ENCODE data around the gene TECRL.

TECRL gene, protein sequence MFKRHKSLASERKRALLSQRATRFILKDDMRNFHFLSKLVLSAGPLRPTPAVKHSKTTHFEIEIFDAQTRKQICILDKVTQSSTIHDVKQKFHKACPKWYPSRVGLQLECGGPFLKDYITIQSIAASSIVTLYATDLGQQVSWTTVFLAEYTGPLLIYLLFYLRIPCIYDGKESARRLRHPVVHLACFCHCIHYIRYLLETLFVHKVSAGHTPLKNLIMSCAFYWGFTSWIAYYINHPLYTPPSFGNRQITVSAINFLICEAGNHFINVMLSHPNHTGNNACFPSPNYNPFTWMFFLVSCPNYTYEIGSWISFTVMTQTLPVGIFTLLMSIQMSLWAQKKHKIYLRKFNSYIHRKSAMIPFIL

DNA sequence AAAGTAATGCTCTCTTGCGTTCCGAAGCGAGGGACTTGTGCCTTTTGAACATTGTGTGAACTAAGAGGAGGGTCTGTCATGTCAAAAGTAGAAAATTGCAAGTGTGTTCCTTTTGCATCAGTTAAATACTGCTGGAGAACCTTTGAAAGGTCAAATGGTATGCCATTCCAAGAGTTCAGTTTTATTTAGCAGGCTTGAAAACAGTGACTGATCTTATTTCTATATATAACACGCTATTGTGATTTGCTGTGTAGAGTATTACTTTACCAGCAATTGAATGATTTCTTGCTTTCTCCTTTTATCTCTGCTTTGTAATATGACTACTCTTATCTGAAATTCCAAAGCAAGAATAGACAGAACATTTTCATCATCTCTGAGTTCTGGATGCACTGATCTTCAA, at the start of gene TECRL:
TSS of gene TECRL (minus strand) at position 151 of the 400 bp plus-strand sequence. CDS start at position 52, 99 bp downstream.
- DNase-seq = no peak

DNA sequence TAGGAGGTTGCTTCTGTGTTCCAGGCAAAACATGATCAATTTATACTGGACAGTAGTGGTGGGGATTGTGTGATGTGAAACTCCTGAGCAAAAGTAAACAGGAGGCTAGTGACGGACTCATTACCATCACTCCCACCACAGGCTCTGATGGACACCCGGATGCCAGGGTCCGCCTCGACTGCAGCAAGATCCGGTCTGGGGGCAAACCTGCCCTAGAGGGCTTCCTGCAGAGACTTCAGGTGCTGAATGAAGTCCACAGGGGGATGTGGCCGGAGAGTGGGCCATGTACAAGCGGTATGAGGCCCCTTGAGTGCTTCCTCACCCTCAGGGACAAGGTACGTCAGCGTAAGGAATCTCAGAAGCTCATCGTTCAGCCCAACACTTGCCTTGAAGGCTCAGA, 23.4 kb upstream of the TECRL start:
- DNase-seq = no peak

DNA sequence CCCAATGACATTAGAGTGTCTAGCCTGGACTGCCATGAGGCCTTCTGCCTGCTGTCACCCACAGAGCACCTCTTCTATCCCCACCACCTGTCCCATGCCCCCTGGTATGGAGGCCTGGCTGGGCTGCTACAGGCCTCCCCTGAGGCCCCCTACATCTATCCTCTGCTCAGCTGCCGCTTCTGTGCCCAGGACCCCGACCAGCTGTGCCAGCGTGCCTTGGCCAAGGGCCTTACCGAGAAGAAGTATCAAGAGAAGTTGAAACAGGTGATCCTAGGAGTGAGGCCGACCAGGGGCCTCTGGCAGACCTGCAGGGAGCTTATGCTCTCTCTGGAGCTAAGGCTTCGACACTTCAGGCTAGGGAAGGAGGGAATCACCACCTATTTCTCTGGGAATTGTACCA, 21.7 kb upstream of the TECRL start:
- DNase-seq = no peak

DNA sequence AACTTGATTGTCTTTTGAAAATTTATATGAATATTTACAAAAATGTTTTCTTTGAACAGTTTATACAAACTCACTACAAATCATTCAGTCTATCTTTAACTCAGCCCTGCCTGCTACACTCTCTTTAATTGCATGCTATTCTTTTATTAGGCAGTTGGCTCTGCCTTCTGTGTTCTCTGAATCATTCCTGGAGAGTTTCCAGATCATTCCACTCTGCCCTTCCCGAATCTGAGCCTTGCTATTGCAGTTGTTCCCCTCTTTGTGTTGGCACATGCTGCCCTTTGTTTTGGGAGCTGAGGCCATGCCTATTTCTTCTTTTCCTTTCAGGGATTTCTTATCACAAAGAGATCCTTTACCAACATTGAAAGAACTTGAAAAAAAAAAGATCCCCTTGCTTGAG, 8.7 kb upstream of the TECRL start:
- no peak for DNase-seq

DNA sequence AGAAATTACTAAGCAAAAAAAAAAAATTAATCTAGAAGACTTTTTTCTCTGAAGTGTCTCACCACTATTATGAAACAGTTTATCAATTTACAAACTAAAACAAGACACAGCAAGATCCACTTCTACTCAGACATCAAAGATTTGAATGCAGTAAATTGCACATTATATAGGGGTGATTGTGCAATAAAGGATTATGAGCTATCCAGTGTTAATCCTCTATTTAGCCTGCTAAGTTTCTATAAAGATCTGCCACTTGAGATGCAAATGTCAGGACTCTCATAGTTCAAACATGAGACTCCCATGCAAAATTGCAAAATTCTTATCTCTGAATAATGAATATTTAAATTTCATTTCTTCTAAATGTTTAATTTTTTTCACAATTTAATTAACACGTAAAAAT, 2.2 kb downstream of the TECRL start:
- DNase-seq = no peak

DNA sequence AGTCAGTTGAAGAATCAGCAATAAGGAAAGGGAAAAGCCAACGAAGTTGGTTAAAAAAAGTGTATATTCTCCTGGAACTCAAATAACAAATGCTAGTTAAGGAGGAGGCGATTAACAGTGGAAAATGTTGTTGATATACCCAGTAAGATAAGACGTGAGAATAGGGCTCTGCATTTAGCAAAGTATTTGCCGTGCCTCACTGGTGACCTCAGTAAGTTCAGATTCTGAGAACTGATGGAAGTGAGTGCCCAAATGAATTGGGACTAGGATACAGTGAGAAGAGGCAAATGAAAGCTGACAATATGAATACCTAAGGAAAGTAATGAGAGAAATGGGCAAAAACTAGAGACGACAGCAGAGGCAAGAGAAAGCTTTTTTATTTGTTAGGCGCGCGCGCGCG, 3.5 kb downstream of the TECRL start:
- DNase-seq = no peak

DNA sequence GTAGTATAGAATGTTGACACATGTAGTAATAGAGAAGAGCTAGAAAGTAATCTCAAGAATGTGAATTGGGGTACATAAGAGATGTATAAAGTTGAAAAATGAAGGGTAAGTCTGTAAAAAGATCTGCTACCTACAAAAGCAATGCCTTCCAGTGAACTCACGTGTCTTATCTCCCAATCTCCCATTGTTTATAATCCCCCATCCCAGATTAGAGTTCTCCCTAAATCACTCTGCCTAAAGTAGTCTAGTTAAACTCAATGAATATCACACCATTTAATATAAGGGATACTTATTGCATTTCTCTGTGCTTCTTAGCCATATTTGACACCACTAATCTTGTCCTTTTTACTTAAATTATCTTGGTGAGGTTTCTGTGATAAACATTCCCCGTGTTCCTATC, 6.6 kb downstream of the TECRL start:
- DNase-seq = no peak

DNA sequence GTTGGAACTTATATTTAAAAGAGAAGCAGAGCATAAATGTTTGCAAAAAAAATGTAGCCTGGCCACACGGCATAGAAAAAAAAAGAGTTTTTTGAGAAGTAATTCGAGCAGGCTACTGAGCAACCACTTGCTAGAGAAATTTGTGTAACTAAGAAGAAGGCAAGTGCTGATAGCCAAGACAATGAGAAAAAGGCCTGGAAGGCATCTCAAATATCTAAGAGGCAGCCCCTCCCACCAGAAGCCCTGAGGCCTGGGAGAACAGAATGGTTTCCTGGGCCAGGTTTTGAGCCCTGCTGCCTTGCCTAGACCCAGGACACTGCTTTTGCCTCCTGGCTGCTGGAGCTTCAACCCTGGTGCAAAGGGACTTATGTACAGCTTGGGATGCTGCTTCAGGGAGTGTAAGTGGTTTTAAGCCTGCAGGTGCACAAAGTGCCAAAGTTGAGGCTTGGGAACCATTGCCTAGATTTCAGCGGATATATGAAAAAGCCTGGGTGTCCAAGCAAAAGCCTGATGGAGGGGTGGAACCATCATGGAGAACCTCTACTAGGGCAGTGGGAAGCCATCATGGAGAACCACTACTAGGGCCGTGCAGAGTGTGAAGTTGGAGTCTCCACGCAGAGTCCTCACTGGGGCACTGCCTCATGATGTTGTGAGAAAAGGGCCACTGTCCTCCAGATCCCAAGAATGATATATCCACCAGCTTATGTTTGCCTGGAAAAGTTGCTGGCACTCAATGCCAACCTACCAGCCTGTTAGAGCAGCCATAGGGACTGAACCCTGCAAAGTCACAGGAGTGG, 9.7 kb downstream of the TECRL start:
- DNase-seq = no peak

DNA sequence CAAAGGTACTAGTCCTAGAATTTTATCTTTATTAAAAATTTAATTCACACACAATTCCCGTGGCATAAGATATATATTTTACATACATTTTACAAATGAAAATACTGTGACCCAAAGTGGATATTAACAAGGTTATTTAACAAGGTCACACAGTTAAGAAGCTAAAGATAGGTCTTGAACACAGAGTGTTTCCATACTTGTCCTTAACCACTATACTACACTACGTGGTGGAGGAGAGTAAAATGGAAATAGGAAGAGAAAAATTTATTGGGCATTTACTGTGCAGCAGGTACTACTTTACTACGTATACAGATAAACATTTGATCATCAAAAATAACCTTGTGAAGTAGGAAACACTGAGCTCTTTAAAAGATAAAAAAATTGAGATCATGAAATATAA, 14.8 kb downstream of the TECRL start:
- no peak for DNase-seq

DNA sequence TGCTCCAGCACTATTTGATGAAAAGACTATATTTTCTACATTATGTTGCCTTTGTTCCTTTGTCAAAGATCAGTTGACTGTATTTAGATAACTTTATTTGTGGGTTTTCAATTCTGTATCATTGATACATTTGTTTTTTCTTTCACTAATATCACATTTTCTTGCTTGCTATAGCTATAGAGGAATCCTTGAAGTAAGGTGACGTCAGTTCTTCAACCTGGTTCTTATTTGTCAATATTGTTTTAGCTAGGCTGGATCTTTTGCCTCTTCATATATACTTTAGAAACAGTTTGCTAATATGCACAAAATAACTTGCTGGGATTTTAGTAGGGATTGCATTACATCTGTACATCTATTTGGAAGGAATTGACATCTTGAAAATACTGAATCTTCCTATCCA, 21.0 kb downstream of the TECRL start:
- DNase-seq = no peak

DNA sequence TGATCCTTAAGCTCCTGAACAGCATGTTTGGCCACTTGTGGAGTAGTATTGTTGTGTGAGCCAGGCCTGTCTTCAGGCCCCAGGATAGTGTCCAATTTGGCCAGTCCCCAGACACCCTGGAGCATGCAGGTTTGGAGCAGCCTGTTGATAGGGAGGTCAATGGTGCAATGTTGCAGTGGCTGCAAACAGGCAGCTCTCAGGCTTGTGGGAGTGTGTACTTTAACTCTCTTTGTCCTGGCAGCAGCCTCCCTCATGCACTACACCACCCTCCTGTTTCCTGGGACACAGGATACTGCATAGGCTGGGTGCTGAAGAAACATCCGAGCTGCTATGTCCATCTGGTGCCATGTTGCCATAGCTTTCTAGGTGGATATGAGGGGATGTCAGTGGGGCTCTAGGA, 24.0 kb downstream of the TECRL start:
- no peak for DNase-seq

DNA sequence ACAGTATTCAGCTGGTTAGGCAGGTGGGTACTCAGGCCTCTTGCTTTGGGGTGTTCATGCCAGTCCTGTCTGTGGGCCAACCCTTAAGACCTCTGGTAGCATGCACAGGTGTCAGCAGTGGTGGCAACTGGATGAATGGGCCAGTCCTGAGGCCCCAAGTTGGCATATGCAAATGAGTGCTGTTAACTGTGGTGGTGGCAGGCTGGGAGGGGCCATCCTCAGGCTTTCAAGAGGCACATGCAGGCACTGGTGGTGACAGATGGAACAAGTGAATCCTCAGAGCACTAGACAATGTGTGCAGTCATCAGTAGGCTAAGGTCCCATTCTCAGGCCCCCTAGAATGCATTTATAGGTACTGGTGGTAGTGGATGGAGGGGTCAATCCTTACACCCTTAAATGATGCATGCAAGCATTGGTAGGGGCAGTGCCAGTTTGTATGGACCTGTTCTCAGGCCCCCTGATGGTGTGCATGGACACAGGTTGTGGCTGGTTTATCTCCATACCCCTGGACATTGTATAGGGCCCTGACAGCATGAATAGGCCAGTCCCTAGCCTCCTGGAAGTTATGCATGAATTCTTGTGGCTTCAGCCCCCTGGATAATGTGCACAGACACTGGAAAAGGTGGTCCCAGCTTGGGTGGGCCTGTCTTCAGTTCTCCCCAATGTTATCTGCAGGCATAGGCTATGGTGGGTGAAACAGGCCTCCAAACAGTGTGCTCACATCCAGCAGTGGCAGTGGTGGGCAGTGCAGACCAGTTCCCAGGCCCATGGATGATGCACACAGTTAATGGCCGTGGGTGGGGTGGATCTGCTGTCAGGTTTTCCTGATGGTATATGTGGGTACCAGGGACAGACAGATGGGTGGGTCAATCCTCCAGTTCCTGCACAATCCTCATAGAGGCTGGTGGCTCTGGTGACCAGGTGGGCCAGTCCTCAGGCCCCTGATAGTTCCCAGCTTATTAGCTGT, 24.7 kb downstream of the TECRL start:
- DNase-seq = no peak

DNA sequence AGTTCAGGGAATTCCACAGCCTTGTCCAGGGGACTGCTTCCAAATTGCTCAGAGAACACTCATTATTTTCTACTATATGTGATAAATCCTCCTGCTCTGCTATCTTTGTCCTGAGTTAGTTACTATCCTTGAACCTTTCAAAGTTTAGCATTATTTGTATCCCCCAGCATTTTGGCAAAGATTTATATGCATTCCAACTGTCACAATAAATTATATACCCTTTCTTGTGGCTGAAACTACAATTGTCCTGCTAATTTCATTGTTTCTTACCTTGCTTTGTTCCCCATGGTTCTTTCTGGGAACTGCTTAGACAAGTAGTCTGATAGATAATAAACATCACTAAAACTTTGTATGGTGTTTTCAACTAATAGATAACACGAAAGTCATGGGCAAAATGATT, 40.5 kb downstream of the TECRL start:
- no peak for DNase-seq

DNA sequence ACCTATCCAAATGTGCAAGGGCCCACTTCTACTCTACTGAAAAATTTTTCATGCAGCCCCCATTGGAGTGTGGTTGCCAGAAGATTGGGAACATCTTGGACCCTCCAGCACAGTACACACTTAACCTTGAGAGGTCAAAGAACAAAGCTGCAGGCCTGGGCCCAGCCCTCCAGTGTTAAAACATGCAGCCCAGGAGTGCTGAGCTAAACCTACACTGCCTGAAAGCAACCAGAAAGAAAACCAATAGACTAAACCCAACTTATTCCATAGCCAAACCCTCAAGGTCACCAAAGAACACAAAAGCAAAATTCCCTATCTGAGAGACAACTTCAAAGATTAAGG, 47.9 kb downstream of the TECRL start:
- no peak for DNase-seq

DNA sequence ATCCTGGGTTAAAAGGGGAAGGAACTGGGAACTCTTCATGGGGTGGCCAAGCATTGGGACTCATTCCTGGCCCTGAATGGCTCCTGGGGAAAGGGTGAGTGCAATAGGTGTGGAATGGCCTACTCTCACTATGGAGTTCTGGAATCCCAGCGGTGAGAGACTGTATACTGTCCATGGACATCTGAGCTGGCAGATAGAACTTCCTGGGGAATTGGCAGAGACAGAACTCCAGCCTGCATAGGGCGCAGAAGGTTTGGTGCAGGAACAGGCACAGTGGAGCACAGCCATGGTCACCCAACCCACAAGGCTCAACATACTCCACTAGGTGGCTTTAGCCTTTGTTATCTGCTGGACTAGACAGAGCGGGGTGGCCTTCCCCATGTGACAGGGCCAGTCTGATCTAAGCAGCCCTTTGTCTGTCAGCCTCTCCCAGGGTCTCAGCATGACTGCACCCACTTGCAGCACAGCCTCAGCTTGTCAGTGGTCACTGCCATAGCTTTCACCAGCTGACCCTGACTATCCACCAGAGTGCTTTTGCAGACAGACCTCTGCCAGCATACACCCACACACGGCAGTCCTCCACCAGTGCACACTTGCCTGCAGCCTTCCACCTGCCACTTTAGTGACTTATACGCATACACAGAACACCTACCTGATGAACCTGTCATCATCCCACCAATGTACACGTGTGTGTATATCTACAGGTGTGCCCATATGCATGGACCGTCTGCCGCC, 48.4 kb downstream of the TECRL start:
- no peak for DNase-seq

DNA sequence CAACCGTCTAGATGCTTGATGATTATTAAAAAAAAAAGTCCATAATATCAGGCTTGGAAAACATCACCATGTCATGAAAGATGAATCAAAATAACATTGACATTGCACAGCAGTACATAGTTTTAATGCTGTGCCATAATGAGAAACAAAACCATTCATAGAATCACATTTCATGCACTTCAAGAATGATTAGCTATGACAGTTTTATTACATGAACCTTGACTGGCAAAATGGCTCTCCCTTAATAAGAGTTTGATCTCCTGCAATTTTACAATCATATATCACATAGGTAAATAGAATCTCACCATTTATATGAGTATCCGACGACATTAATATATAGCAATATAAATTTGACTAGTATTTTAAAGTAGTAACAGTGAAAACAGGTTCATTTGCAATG, 49.8 kb downstream of the TECRL start:
- DNase-seq = no peak

DNA sequence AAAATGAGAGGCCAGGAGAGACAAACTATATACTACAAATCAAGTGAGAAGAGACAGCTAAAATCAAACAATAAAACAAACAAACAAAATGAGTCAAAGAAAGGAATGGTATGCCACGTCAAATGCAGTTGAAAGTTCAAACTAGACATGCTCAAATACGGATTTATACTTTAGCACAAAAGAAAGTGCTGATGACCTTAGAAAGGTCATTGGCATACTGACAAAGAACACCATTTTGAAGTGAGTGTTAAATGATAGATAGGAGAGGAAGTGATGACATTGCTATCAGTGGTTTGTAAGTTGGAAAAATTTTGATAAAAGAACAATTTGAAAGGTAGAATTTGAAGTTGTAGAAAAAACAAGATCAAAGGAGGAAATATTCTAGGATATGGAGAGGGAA, 55.3 kb downstream of the TECRL start:
- no peak for DNase-seq

DNA sequence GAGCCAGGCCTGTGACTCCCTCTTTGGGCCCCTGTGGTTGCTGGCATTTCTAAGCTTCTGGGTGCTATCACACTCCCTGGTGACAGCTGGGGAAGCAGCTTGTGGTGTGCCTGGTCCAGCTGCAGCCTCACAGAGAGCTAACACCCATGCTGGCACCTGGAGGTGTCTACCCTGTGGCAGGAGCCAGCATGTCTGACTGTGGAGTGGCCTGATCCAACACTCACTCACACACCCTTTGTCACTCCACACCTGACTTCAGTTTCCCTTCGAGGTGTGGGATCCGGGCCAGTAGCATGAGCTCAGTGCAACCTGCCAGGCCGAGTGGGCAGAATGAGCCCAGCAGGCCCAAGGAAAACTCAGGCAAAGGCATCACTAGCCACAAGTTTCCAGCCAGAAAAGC, 67.5 kb downstream of the TECRL start:
- no peak for DNase-seq

DNA sequence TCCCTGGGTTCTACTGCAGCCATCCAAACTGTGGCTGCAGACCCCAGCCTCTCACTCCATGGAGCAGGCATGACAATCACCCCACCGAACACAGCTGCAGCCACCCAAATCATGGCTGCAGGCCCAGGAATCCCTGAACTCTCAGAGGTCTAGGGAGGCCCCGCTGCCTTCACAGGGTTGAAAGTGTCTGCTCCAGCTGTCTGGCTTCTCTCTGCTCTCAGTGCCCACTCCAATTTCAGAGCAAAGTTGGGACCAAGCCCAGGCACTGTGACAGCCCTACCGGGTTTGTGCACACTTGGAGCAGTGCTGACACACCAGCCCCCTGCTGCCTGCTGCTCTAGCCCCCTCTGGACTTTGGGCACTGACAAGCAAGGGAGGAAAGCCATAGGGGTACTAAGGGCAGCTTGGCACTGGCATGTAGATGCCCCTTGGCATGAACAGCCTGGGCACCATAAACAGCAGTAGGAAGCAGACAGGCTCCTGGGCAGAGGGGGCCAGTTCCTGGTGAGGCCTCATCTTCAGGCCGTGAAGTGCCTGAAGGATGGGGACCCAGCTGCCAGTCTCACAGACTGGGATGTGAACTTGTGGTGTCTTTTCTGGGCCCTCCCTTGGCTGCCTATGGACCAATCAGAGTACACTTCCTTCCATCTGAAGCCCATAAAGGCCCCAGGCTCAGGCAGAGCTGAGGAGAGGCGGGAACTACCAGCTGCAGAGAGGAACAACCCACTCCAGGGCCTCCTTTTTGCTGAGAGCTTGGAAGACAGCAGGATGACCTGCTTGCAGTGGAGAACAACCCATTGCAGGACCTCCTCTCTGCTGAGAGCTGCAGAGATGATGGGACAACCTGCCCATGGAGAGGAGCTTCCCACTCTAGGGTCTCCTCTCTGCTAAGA, 68.8 kb downstream of the TECRL start:
- DNase-seq = no peak

DNA sequence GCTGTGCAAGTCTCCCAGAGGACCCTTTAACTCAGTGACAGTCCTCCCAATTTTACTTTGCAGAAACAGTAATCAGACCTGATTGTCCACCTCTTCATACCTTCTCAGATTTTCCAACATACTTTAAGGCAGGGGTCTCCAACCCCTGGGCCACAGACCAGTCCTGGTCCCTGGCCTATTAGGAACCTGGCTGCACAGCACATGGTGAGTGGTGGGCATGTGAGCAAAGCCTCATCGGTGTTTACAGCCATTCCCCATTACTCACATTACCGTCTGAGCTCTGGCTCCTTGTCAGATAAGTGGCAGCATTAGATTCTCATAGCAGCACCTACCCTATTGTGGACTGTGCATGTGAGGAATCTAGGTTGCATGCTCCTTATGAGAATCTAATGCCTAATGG, 74.3 kb downstream of the TECRL start:
- DNase-seq = no peak

DNA sequence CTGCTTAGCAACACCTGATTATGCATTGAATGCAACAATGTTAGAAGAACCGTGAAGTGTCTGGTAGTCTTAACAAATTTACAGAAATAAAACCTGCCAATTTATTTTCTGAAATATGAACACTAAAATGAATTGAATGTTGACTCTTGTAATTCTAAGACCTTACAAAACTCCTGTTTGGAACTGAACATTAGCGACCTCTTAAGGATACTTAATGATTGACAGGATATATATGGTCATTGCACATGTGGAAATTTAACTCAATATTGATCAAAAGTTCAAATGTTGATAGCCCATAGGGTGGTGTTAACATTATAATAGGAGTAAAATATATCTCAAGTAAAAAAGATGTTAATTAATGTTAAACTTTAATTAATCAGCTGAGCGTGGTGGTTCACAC, 79.1 kb downstream of the TECRL start:
- DNase-seq = no peak

DNA sequence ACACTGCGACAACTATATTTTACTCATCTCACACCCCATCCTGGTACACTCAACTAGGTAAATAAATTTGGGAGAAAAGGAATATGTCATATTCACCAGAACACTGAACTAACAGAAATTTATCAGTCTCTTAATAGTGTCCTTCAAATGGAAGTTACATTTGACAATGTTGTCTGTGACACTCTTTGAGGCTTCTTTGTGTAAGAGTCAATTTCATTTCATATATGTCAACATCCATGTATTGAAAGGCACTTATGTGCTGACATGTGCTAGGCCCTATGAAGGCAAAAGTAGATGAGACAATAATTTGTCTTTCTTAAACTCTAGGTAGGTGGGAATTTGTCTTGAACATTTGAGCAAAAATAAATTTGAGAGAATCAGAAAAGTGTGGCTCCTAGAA, 82.0 kb downstream of the TECRL start:
- DNase-seq = no peak

Measured in stimulated activated CD4-positive, alpha-beta T cell treated with anti-CD3 and anti-CD28 coated beads, Interleukin-12 subunit alpha, Interleukin-12 subunit beta, amount 100 ng/mL, for 4 hours (primary cell).